CD4-positive, alpha-beta memory T cell (primary cell): ENCODE results near the gene NAA60. TPM values are rescaled to one million over a fixed set of nuclear protein-coding genes. Genes with fewer than 3 reads are reported as not detected.
A peak's percentile ranks its signal among the peaks of the same experiment; 100 is the strongest.

Experiments
- CTCF ChIA-PET: fragments of 350-600 bp; sonication (Branson Sonifier 250); formaldehyde crosslinking; loops from one replicate; lab custom pipeline; 2021; ENCODE audit warnings: inconsistent platforms; ENCODE audit not compliant: partially characterized antibody; lab: Charles Lee
- POLR2A ChIA-PET: fragments of 350-600 bp; sonication (Branson Sonifier 250); formaldehyde crosslinking; loops from one replicate; lab custom pipeline; 2021; ENCODE audit not compliant: partially characterized antibody; lab: Charles Lee
- DNase-seq, 5 donors: peaks; one replicate each; pipeline versions ENCODE4 v3.0.0 to v3.0.0-alpha.2; 2020 to 2022; ENCODE audit warnings: mixed read lengths in 1 of 5
- H3K27ac ChIP-seq: one replicate; pipeline ENCODE4 v1.7.0; 2013; ENCODE audit warnings: low read depth, low read length
- H3K27me3 ChIP-seq: 2 replicates; pipeline ENCODE4 v1.7.0; 2013; ENCODE audit warnings: mild to moderate bottlenecking, low read length, moderate library complexity; ENCODE audit not compliant: insufficient read depth
- H3K36me3 ChIP-seq: 2 replicates; pipeline ENCODE4 v1.7.0; 2013; ENCODE audit warnings: mild to moderate bottlenecking, low read length, moderate library complexity; ENCODE audit not compliant: insufficient read depth
- H3K4me1 ChIP-seq: 2 replicates; pipeline ENCODE4 v1.7.0; 2013; ENCODE audit warnings: mild to moderate bottlenecking, low read length, moderate library complexity; ENCODE audit not compliant: insufficient read depth
- H3K4me3 ChIP-seq, 2 donors: one replicate each; pipeline ENCODE4 v1.7.0; 2013; ENCODE audit warnings: low read length in 2 of 2, mild to moderate bottlenecking in 1 of 2
- H3K9me3 ChIP-seq, 2 donors: one replicate each; pipeline ENCODE4 v1.7.0; 2013; ENCODE audit warnings: low read length in 2 of 2, control low read depth in 1 of 2; ENCODE audit not compliant: control insufficient read depth in 1 of 2
- H3K27ac Mint-ChIP-seq, 7 donors: one replicate each; pipeline ENCODE4 v1.8.0; 2020 to 2021; ENCODE audit warnings: mixed read lengths in 7 of 7, mild to moderate bottlenecking in 6 of 7, inconsistent platforms in 3 of 7, moderate library complexity in 3 of 7
- H3K27me3 Mint-ChIP-seq, 2 donors: one replicate each; pipeline ENCODE4 v1.8.0; 2020 to 2021; ENCODE audit warnings: mixed read lengths in 2 of 2
- H3K36me3 Mint-ChIP-seq, 2 donors: one replicate each; pipeline ENCODE4 v1.8.0; 2020 to 2021; ENCODE audit warnings: mixed read lengths in 2 of 2, inconsistent platforms in 1 of 2, mild to moderate bottlenecking in 1 of 2
- H3K4me1 Mint-ChIP-seq, 4 donors: one replicate each; pipeline ENCODE4 v1.8.0; 2020 to 2021; ENCODE audit warnings: mixed read lengths in 4 of 4, mild to moderate bottlenecking in 1 of 4
- H3K4me3 Mint-ChIP-seq, 8 donors: one replicate each; pipeline ENCODE4 v1.8.0; 2020 to 2021; ENCODE audit warnings: mixed read lengths in 8 of 8, mild to moderate bottlenecking in 7 of 8, moderate library complexity in 6 of 8, inconsistent platforms in 3 of 8
- H3K9me3 Mint-ChIP-seq, 8 donors: one replicate each; pipeline ENCODE4 v1.8.0; 2020 to 2021; ENCODE audit warnings: mixed read lengths in 8 of 8, mild to moderate bottlenecking in 5 of 8, inconsistent platforms in 3 of 8, moderate library complexity in 1 of 8
- intact Hi-C: fragments of 100-400 bp; cut with micrococcal nuclease; formaldehyde crosslinking; loops from one replicate; pipeline ENCODE4 v1.15.1; 2023
- polyA plus RNA-seq, 2 donors: library from polyadenylated mRNA; unstranded; fragments of 300-500 nt; fragmentation: Illumina TruSeq; gene quantifications; one replicate each; pipeline ENCODE4 v1.2.3, GENCODE V29; 2021
- total RNA-seq, 2 experiments: library from RNA; stranded (reverse); gene quantifications; one replicate each; pipeline ENCODE4 v1.2.3, GENCODE V29; 2021

NAA60 gene
- total and polyA plus RNA-seq, 4 experiments from 2014 or later, result 28.2 to 62.9 (median 58.8) TPM

DNA sequence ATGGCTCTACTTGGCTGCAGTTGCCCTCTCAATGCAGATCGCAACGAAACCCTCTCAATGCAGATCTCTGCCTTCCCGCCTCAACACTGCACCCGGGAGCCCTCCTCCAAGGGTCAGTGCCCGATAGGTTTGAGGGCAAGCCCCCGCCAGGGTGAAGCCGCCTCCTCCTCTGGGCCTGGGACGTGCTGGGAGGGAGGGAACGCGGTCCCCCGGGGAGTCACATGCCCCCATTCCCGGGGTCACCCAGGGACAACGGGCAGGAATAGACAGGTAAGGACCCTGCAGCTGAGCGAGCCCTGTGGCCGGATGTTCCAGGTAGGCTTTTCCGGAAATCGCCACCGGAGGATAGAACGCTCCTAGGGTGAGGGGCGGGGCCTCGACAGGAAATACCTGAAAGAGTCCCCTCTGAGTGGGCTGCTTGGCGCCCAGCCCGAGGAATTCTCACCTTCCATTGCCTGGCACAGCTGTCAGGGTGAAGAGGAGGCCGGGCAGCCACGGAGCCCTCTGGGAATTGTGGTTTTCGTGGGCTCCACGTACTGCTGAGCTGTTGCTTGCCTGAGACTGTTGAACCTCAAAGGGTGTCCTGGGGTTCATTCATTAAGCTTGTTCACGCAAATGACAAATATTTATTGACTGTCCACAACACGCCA, 29.6 kb upstream of the NAA60 start:
- Histone ChIP-seq H3K36me3 (peaks cover 2% of the 10 kb centered on the region), H3K9me3 (peaks cover 8 to 33% of the 10 kb centered on the region in 2 donors), H3K27ac (no peak overlapping the region), H3K27me3 (no peaks in the 10 kb centered on the region), H3K4me1 (no peaks in the 10 kb centered on the region), H3K4me3 (no peak overlapping the region)
- Mint-ChIP-seq H3K36me3 (peaks cover 25 to 29% of the 10 kb centered on the region in 2 donors), H3K4me1 (no peaks in the 10 kb centered on the region), H3K4me3 (no peak overlapping the region), H3K9me3 (peaks cover 3 to 87% (median 66%) of the 10 kb centered on the region in 8 donors), H3K27ac (no peak overlapping the region), H3K27me3 (peaks cover 0 to 1% of the 10 kb centered on the region in 2 donors)
- CTCF ChIA-PET, result no interaction called here
- POLR2A ChIA-PET, result interaction anchor here (0.9 to 1.2 kb wide), 2 partner anchors 11 to 13 kb away, joined by 3 read pairs; partner anchors contain the start of gene ZSCAN32
- DNase-seq, result no peak
- intact Hi-C loops, result no loop called here

DNA sequence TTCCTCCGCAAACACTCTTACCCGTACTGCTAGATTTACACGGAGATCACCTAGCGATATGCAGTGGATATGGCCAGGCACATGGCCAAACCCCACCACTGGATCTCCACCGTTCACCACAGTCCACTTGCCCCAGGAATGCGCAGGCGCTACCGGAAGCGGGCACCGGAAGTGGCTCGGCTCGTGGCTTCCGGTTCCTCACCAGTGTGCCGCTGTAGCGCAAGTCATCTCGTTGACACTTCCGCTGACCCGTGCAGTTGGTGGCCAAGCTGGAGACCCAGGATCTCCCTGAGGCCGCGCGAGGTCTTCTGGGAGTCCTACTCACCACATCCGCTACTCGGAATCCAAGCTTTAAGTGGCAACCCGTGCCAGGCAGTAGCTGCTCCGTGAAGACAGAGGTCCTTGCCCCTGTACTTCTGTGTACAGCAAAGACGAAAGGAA, 11.7 kb upstream of the NAA60 start:
- ChIA-PET CTCF (no interaction called here), POLR2A (interaction anchor here (1.1 to 1.6 kb wide), 5 partner anchors 25 to 165 kb away, joined by 3 to 5 read pairs (median 3); partner anchors contain the start of genes ZNF174 and ZSCAN32)
- Mint-ChIP-seq H3K27ac (peak overlapping the region in 5 of 7 donors; percentile 69 to 92 (median 80)), H3K27me3 (peaks cover 0 to 2% of the 10 kb centered on the region in 2 donors), H3K36me3 (peaks cover 26 to 34% of the 10 kb centered on the region in 2 donors), H3K9me3 (peaks cover 0 to 13% (median 4%) of the 10 kb centered on the region in 8 donors), H3K4me1 (peaks cover 6 to 23% (median 12%) of the 10 kb centered on the region in 4 donors), H3K4me3 (peak overlapping the region; percentile 4 to 75 (median 50))
- Histone ChIP-seq H3K27me3 (no peaks in the 10 kb centered on the region), H3K4me1 (peaks cover 11% of the 10 kb centered on the region), H3K27ac (no peak overlapping the region), H3K36me3 (peaks cover 4% of the 10 kb centered on the region), H3K9me3 (no peaks in the 10 kb centered on the region), H3K4me3 (no peak overlapping the region)
- intact Hi-C loops, result no loop called here
- peak; percentile 46 to 62 (median 48) for DNase-seq

- intact Hi-C loops, result no loop called here
- no peak for DNase-seq
- peaks cover 0 to 2% of the 10 kb centered on the region in 2 donors for H3K27me3 Mint-ChIP-seq
- Histone ChIP-seq H3K36me3 (peaks cover 4% of the 10 kb centered on the region), H3K9me3 (peaks cover 0 to under 1% of the 10 kb centered on the region in 2 donors), H3K4me1 (peaks cover 11% of the 10 kb centered on the region), H3K27ac (no peak overlapping the region), H3K4me3 (no peak overlapping the region), H3K27me3 (no peaks in the 10 kb centered on the region)
- H3K27ac Mint-ChIP-seq, result no peak overlapping the region
- H3K4me1 Mint-ChIP-seq, result peaks cover 6 to 23% (median 12%) of the 10 kb centered on the region in 4 donors
- POLR2A ChIA-PET, result no interaction called here
- CTCF ChIA-PET, result no interaction called here
- H3K36me3 Mint-ChIP-seq, result peaks cover 45 to 47% of the 10 kb centered on the region in 2 donors
- H3K9me3 Mint-ChIP-seq, result peaks cover 0 to 14% (median 6%) of the 10 kb centered on the region in 8 donors
- no peak overlapping the region for H3K4me3 Mint-ChIP-seq
Observed at GRCh38 chr16:3434373-3434772, 9.1 kb upstream of the NAA60 start.

DNA sequence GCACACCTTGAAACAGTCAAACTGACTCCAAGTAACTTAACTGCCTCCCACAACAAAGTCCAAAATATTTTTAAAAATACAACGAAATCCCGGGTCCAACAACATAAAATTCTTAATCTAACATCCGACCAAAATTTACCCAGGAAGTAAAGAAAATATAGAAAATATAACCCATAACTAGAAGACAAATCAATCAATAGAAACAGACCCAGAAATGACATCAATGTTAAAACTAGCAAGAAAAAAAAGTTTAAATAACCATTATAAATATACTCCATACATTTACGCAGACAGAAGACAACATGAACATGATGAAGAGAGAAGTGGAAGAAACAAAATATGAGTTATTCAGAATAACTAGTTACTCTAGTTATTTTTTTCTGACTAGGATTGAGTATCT, 3.8 kb upstream of the NAA60 start:
- CTCF ChIA-PET, result no interaction called here
- Mint-ChIP-seq H3K4me1 (peaks cover 4 to 28% (median 20%) of the 10 kb centered on the region in 4 donors), H3K36me3 (peaks cover 38 to 53% of the 10 kb centered on the region in 2 donors), H3K27me3 (peaks cover 0 to 2% of the 10 kb centered on the region in 2 donors), H3K27ac (no peak overlapping the region), H3K4me3 (no peak overlapping the region), H3K9me3 (peaks cover 0 to 22% (median 13%) of the 10 kb centered on the region in 8 donors)
- intact Hi-C loops, result no loop called here
- Histone ChIP-seq H3K36me3 (peaks cover 4% of the 10 kb centered on the region), H3K4me1 (peaks cover 13% of the 10 kb centered on the region), H3K4me3 (no peak overlapping the region), H3K9me3 (peaks cover 0 to 8% of the 10 kb centered on the region in 2 donors), H3K27ac (no peak overlapping the region), H3K27me3 (no peaks in the 10 kb centered on the region)
- no peak for DNase-seq
- POLR2A ChIA-PET, result no interaction called here

DNA sequence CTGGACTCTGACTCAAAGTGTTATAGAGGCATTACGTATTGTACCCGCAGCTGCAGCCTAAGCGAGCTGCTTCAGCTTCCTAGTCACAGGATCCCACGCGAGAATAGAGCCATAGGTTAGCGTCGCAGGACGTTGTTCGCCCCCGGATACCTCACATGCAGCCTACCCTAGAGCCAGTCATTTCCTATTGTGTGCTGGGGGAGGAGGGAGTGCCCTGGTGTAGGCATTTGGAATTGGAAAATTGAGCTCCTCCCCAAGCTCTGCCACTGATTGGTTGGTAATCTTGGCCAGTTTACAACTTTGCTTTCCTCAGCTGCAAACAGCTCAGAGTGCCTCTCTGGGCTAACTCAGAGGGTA, 530 bp downstream of the NAA60 start:
- intact Hi-C loops, result no loop called here
- CTCF ChIA-PET, result interaction anchor here (0.9 to 1.7 kb wide), 4 partner anchors 13 to 261 kb away, joined by 3 to 6 read pairs (median 4); partner anchors contain the start of genes TIGD7, ZNF174, ZNF75A and ZSCAN32

DNA sequence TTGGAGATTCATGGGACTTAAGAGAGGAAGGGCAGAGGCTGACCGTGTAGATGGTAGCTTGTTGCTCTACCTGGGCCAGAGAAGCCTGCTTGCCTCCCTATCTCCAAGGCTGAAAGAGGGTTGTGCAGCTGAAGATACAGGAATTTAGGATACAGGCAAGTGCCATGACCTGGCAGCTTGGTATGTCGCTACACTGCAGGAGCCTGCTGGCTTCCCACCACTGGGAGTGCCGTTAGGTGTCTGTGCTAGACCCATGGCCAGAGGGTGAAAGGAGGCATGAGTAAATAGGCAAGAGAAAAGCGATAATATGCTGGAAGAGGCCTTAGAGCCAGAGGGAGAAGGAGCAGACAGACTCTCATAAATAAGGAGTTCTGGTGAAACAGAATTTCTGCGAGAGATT, 10.6 kb downstream of the NAA60 start:
- Histone ChIP-seq H3K4me3 (no peak overlapping the region), H3K9me3 (no peaks in the 10 kb centered on the region), H3K4me1 (peaks cover 15% of the 10 kb centered on the region), H3K36me3 (no peaks in the 10 kb centered on the region), H3K27me3 (no peaks in the 10 kb centered on the region), H3K27ac (no peak overlapping the region)
- DNase-seq, result no peak
- Mint-ChIP-seq H3K4me1 (peaks cover 10 to 31% (median 22%) of the 10 kb centered on the region in 4 donors), H3K9me3 (no peaks in the 10 kb centered on the region), H3K27ac (peak overlapping the region in 3 of 7 donors; percentile 56 to 74 (median 69)), H3K27me3 (no peaks in the 10 kb centered on the region), H3K4me3 (peak overlapping the region in 2 of 8 donors; percentile 45 to 59), H3K36me3 (peaks cover 0 to 11% of the 10 kb centered on the region in 2 donors)
- intact Hi-C loops, result loop anchor here (10.0 kb wide), 1 partner anchor 299 kb away; no protein-coding TSS in a partner anchor
- ChIA-PET POLR2A (interaction anchor here (0.8 kb wide), 1 partner anchor 11 kb away, joined by 3 read pairs; the partner anchor contains the start of genes NAA60 and ZNF597), CTCF (interaction anchor here (0.6 kb wide), 1 partner anchor 495 kb away, joined by 3 read pairs; no protein-coding TSS in a partner anchor)

More for the DNA sequence above, 530 bp downstream of the NAA60 start:
- POLR2A ChIA-PET, result interaction anchor here (0.7 to 2.3 kb wide), 13 partner anchors 13 to 414 kb away, joined by 3 to 17 read pairs (median 5); partner anchors contain the start of genes CLUAP1, IL32, TIGD7 and ZNF174
- peaks cover 6% of the 10 kb centered on the region for H3K36me3 ChIP-seq
- Mint-ChIP-seq H3K27ac (peak overlapping the region; percentile 88 to 99 (median 97)), H3K4me1 (peaks cover 8 to 39% (median 23%) of the 10 kb centered on the region in 4 donors), H3K4me3 (peak overlapping the region; percentile 96 to 99 (median 96)), H3K27me3 (no peaks in the 10 kb centered on the region), H3K9me3 (peaks cover 0 to 22% (median 13%) of the 10 kb centered on the region in 8 donors), H3K36me3 (peaks cover 25 to 41% of the 10 kb centered on the region in 2 donors)
- no peaks in the 10 kb centered on the region for H3K27me3 ChIP-seq
- peak in 3 of 5 donors; percentile 27 to 73 (median 71) for DNase-seq
- H3K27ac ChIP-seq, result peak overlapping the region; percentile 80
- peaks cover 0 to 8% of the 10 kb centered on the region in 2 donors for H3K9me3 ChIP-seq
- H3K4me1 ChIP-seq, result peaks cover 24% of the 10 kb centered on the region
- H3K4me3 ChIP-seq, result peak overlapping the region; percentile 66 to 67
